Panc1 (cell line): Measurements from ENCODE around the gene PRTN3. TPM values are rescaled to one million over a fixed set of nuclear protein-coding genes. Genes with fewer than 3 reads are reported as not detected.

Experiments used
- ATAC-seq: fragments of 200-7000 bp; cut with Tn5 transposase; 2 replicates; pipeline ENCODE4 v1.9.1; 2020; ENCODE audit warnings: mild to moderate bottlenecking, moderate library complexity
- BruUV-seq: library from RNA; stranded (reverse); fragments of 400-500 nt; replicated peaks from 2 replicates; lab custom pipeline; 2021; lab: Mats Ljungman, UMichigan
- CTCF ChIA-PET: fragments of 300-600 bp; sonication (Branson Sonifier 250); formaldehyde crosslinking; loops from one replicate; lab custom pipeline; 2022; ENCODE audit warnings: antibody characterized with exemption; lab: Charles Lee
- POLR2A ChIA-PET: fragments of 300-600 bp; sonication (Branson Sonifier 250); formaldehyde crosslinking; loops from one replicate; lab custom pipeline; 2022; ENCODE audit warnings: antibody characterized with exemption; lab: Charles Lee
- DNase-seq: peaks from one replicate; pipeline ENCODE4 v3.0.0-alpha.2; 2010; ENCODE audit warnings: low read depth, low spot score
- H3K27ac ChIP-seq: 2 replicates; pipeline ENCODE4 v1.5.1; 2011; ENCODE audit warnings: mild to moderate bottlenecking, low read length, inconsistent platforms
- H3K27me3 ChIP-seq: fragments of 200-500 bp; sonication (Bioruptor generic); 2 replicates; pipeline ENCODE4 v1.6.0; 2014; ENCODE audit warnings: low read length, inconsistent platforms; ENCODE audit not compliant: control insufficient read depth, insufficient read depth
- H3K36me3 ChIP-seq: fragments of 200-500 bp; sonication (Bioruptor generic); 2 replicates; pipeline ENCODE4 v1.5.1; 2014; ENCODE audit warnings: inconsistent platforms, mild to moderate bottlenecking, low read length, moderate library complexity; ENCODE audit not compliant: control insufficient read depth, insufficient read depth
- H3K4me1 ChIP-seq: 2 replicates; pipeline ENCODE4 v1.5.1; 2011; ENCODE audit warnings: inconsistent platforms, mild to moderate bottlenecking, low read length, moderate library complexity; ENCODE audit not compliant: control insufficient read depth, insufficient read depth
- H3K4me3 ChIP-seq, 2 experiments: 2 replicates each; pipeline ENCODE4 v1.5.1; 2011 to 2012; ENCODE audit warnings: low read depth in 2 of 2, low read length in 2 of 2, mild to moderate bottlenecking in 2 of 2, inconsistent platforms in 1 of 2, moderate library complexity in 1 of 2
- H3K9me3 ChIP-seq: fragments of 200-500 bp; sonication (Bioruptor generic); 2 replicates; pipeline ENCODE4 v1.5.1; 2014; ENCODE audit warnings: low read depth, mild to moderate bottlenecking, inconsistent platforms, low read length, moderate library complexity; ENCODE audit not compliant: control insufficient read depth, insufficient read depth
- POLR2AphosphoS5 ChIP-seq: IDR thresholded peaks from 2 replicates; pipeline ENCODE4 v1.6.1; 2012; ENCODE audit warnings: mild to moderate bottlenecking, low read depth, low read length, moderate library complexity
- SIN3A ChIP-seq: IDR thresholded peaks from 2 replicates; pipeline ENCODE4 v1.6.1; 2012; ENCODE audit warnings: low read depth, mild to moderate bottlenecking, low read length, moderate library complexity, borderline replicate concordance; ENCODE audit not compliant: insufficient read depth
- TCF7L2 ChIP-seq: IDR thresholded peaks from 2 replicates; pipeline ENCODE4 v1.6.1; 2011; ENCODE audit warnings: mild to moderate bottlenecking, low read depth, low read length, inconsistent platforms
- in situ Hi-C: cut with HindIII; loops from 2 replicates; pipeline ENCODE4 v1.10.0; 2016; ENCODE audit warnings: low sequenced_read_pairs, low pct_unique_long_range_greater_than_20kb
- intact Hi-C: fragments of 100-400 bp; cut with micrococcal nuclease; formaldehyde crosslinking; loops from one replicate; pipeline ENCODE4 v1.10.0; 2022; ENCODE audit not compliant: unreplicated experiment
- total RNA-seq: library from RNA; stranded (reverse); gene quantifications from one replicate; pipeline ENCODE4 v1.2.1, GENCODE V29; 2021; ENCODE audit not compliant: unreplicated experiment
- TF ChIP-seq, protein P1 (sequence below): fragments of 450-650 bp; IDR thresholded peaks from 2 replicates; pipeline ENCODE4 v1.5.1; 2017; ENCODE audit warnings: mild to moderate bottlenecking
- TF ChIP-seq, protein P2 (sequence below), 2 experiments: IDR thresholded peaks; 2 replicates each; pipeline ENCODE4 v1.6.1; 2011 to 2012; ENCODE audit warnings: low read depth in 2 of 2, control low read depth in 1 of 2, low read length in 1 of 2, mild to moderate bottlenecking in 1 of 2, moderate library complexity in 1 of 2; ENCODE audit not compliant: insufficient read depth in 1 of 2

Gene PRTN3
- total RNA-seq, 1 experiment from 2014 or later, result 1.5 TPM

DNA sequence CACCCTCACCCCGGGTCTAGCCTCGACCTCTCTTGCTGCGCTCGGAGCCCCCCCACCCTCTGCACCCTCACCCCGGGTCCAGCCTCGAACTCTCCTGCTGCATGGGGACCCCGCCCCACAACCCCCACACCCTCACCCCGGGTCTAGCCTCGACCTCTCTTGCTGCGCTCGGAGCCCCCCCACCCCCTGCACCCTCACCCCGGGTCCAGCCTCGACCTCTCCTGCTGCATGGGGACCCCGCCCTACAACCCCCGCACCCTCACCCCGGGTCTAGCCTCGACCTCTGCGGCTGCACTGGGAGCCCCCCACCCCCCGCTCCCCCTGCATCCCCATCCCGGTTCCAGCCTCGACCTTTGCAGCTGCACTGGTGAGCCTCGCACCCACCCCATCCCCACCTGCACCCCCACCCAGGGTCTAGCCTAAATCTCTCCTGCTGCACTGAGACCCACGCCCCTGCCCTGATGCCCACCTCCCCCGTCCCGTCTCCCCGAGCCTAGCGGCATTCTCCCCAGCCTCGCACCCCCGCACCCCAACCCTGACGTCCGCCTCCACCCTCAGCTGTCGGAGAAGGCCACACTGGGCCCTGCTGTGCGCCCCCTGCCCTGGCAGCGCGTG lies 20.4 kb downstream of the PRTN3 start:
- H3K4me3 ChIP-seq, result no peak overlapping the region
- DNase-seq (no peak), ATAC-seq (no peak)
- H3K9me3 ChIP-seq, result no peaks in the 10 kb centered on the region
- intact Hi-C loops, result no loop called here
- no peak overlapping the region for H3K27ac ChIP-seq
- TF ChIP-seq SIN3A, result no peak
- no peak for TF ChIP-seq TCF7L2
- TF ChIP-seq, protein P1, sequence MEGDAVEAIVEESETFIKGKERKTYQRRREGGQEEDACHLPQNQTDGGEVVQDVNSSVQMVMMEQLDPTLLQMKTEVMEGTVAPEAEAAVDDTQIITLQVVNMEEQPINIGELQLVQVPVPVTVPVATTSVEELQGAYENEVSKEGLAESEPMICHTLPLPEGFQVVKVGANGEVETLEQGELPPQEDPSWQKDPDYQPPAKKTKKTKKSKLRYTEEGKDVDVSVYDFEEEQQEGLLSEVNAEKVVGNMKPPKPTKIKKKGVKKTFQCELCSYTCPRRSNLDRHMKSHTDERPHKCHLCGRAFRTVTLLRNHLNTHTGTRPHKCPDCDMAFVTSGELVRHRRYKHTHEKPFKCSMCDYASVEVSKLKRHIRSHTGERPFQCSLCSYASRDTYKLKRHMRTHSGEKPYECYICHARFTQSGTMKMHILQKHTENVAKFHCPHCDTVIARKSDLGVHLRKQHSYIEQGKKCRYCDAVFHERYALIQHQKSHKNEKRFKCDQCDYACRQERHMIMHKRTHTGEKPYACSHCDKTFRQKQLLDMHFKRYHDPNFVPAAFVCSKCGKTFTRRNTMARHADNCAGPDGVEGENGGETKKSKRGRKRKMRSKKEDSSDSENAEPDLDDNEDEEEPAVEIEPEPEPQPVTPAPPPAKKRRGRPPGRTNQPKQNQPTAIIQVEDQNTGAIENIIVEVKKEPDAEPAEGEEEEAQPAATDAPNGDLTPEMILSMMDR, result no peak
- TF ChIP-seq, protein P2, sequence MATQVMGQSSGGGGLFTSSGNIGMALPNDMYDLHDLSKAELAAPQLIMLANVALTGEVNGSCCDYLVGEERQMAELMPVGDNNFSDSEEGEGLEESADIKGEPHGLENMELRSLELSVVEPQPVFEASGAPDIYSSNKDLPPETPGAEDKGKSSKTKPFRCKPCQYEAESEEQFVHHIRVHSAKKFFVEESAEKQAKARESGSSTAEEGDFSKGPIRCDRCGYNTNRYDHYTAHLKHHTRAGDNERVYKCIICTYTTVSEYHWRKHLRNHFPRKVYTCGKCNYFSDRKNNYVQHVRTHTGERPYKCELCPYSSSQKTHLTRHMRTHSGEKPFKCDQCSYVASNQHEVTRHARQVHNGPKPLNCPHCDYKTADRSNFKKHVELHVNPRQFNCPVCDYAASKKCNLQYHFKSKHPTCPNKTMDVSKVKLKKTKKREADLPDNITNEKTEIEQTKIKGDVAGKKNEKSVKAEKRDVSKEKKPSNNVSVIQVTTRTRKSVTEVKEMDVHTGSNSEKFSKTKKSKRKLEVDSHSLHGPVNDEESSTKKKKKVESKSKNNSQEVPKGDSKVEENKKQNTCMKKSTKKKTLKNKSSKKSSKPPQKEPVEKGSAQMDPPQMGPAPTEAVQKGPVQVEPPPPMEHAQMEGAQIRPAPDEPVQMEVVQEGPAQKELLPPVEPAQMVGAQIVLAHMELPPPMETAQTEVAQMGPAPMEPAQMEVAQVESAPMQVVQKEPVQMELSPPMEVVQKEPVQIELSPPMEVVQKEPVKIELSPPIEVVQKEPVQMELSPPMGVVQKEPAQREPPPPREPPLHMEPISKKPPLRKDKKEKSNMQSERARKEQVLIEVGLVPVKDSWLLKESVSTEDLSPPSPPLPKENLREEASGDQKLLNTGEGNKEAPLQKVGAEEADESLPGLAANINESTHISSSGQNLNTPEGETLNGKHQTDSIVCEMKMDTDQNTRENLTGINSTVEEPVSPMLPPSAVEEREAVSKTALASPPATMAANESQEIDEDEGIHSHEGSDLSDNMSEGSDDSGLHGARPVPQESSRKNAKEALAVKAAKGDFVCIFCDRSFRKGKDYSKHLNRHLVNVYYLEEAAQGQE (IDR thresholded peaks at IDR 0.05; ENCODE audit: insufficient read depth in 1 of 2, low read depth in 2 of 2, low read length in 1 of 2), result no peak
- TF ChIP-seq POLR2AphosphoS5, result no peak
- ChIA-PET POLR2A (no interaction called here), CTCF (no interaction called here)
- H3K4me1 ChIP-seq, result peaks cover 7% of the 10 kb centered on the region
- no peaks in the 10 kb centered on the region for H3K27me3 ChIP-seq
- BruUV-seq, result no TSS peak
- in situ Hi-C loops, result no loop called here
- no peaks in the 10 kb centered on the region for H3K36me3 ChIP-seq

DNA sequence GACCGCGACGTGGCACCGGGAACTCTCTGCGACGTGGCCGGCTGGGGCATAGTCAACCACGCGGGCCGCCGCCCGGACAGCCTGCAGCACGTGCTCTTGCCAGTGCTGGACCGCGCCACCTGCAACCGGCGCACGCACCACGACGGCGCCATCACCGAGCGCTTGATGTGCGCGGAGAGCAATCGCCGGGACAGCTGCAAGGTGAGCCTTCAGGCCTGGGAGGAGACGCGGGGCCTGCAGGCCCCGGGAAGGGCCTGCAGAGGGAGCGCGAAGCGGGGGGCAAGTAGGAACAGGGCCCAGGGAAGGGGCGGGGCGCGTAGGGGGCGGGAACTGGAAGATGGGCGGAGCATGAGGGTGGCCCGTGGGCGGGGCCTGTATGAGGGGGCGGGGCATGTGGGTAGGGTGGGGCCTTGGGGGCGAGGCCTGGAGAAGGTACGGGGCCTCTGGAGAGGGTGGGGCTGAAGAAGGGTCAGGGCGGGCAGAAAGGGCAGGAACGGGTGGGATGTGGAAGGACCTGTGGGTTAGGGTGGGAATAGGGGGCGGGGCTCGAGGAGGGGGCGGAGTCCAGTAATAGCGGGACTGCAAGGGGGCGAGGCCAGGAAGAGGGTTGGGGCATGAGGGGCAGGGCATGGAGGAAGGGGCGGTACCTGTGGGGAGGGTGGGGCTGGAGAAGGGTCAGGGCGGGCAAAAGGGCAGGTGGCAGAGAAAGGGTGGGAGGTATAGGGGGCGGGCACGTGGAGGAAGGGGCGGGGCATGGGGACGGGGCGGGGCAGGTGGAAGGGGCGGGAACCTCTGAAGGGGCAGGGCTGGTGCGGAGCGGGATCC lies 21.2 kb downstream of the PRTN3 start:
- TF ChIP-seq, protein P1, result 0 out of 2 replicates have a peak, but pooled peaks have one; percentile 6
- TF ChIP-seq, protein P2 (IDR thresholded peaks at IDR 0.05; ENCODE audit: insufficient read depth in 1 of 2, low read depth in 2 of 2, low read length in 1 of 2), result no peak
- no peak for TF ChIP-seq TCF7L2
- BruUV-seq, result no TSS peak
- H3K36me3 ChIP-seq, result no peaks in the 10 kb centered on the region
- ATAC-seq, result 0 out of 2 replicates have a peak, but pooled peaks have one; percentile 7
- H3K9me3 ChIP-seq, result no peaks in the 10 kb centered on the region
- POLR2A ChIA-PET, result no interaction called here
- H3K27ac ChIP-seq, result no peak overlapping the region
- H3K4me3 ChIP-seq, result no peak overlapping the region
- DNase-seq, result no peak
- H3K4me1 ChIP-seq, result peaks cover 7% of the 10 kb centered on the region
- no peaks in the 10 kb centered on the region for H3K27me3 ChIP-seq
- CTCF ChIA-PET, result no interaction called here
- in situ Hi-C loops (no loop called here), intact Hi-C loops (no loop called here)
